HG03460 (cell line): ENCODE measurements around the gene RASAL2.
"Not testable (repeated sequence)": the region's sequence is repeated elsewhere in the genome, so short reads cannot be mapped to it uniquely, and the experiment has no call there.

Experiments
- ATAC-seq: cut with Tn5 transposase; IDR thresholded peaks from one replicate; pipeline ENCODE4 v1.9.1; 2021; ENCODE audit not compliant: unreplicated experiment

The RASAL2 gene

DNA sequence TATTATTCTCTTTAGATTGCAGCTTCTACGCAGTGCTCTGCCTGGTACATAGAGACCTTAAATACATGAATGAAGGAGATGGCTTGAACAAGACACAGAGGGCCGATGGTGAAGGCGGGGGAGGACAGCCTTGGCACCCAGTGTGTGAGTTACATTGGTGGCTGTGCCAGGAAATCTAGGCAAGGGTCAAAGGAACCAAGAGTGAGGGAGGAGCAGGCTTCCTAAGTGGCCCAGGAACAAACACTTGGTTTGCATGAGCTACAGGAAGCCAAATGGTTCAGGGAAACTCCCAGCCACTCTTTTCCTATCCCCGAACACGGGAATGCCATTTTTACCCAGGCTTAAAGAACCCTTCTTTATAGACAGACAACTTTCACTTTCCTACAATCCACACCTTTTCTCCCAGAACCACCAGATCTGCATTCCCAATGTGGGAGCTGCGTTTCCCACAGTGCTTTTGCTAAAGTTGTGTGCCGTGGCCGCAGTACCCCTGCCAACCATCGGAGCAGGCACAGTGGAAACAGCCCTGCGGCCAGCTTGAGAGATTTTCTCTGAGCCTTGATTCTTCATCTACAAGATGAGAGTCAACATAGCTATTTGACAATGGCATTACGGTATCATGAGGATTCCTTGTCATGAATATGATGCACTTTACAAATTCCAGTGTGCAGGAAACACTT is 406.3 kb downstream of the RASAL2 start:
- ATAC-seq: no peak

DNA sequence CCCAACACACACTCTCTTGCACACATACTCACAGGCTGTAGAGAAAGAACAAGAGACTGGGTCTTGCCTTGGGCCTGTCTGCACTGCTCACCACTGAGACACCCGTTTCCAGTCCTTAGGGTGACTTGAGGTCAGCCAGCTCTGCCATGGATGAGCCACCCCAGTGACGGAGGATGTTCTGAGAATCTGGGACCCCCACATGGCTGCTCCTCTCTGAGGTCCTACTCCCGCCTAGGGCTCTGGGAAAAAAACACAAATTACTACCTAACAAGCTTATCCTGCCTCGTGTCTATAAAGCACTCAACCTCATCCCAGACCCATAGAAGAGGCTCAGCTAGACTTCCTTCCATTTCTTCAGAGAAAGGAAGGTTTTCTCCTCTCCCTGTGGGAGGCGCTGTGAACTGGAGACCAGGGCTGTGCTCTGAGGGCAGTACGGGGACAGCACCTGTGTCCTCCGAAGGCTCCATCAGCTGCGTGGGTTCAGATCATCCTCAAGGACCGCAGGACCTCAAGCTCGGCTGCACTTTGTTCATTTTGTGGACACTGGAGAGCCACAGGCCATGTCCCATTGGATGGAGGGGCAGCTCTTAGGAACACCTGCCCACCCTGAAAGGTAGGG is 407.1 kb downstream of the RASAL2 start:
- no peak for ATAC-seq

DNA sequence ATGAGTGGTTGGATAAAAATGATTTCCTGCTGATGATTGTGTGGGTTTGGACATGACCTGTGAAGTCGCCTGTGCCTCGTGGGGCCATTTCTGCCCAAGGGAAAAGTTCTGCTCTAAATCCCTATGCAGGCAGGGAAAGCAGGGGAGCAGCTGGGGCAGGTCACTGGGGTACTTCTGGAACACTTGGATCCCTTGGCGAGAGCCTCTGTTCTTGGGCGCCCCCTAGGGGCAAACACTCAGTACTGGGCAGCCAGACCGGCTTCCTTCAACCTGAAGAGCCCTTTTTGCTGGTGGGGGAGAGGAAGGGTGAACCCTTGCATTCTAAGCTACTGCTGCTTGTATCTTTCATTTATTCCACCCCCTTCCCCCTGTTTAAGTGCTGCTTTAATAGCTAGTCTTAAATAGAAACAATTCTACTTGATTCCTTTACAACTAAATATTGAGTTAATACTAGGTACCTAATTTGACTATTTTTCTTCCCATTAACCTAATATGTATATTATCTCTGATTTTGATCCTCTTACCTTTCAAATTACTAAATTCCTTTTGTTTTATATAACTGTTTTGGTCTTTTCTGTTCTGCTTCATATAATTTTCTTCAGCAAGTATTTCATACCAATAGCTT is 407.9 kb downstream of the RASAL2 start:
- no peak for ATAC-seq

- ATAC-seq: no peak
These were observed 408.4 kb downstream of the RASAL2 start for GRCh38 chr1:178502330-178502714.

GRCh38 chr1:178502856-178503255 is 409.0 kb downstream of the RASAL2 start:
- ATAC-seq: no peak

- not testable (repeated sequence) for ATAC-seq
These were observed 409.4 kb downstream of the RASAL2 start for GRCh38 chr1:178503316-178503715.

DNA sequence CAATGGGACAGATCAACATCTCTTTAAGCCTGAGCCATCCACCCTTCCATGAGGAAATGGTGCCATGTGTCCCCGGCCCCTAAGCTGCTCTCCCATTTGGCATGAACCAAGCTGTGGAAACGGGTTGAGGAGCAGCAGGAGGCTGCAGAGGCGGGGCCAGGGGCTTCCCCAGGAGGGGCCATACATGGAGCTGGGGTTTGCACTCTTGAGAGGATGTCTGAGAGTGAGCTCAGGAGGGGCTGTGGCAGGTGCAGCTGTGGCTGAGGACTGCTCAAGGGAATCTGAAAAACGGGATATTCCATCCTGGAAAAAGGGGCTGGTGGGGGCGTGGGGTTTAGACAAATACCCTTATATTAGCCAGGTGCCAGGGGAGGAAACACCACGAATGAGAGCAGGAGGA is 409.9 kb downstream of the RASAL2 start:
- ATAC-seq: no peak

DNA sequence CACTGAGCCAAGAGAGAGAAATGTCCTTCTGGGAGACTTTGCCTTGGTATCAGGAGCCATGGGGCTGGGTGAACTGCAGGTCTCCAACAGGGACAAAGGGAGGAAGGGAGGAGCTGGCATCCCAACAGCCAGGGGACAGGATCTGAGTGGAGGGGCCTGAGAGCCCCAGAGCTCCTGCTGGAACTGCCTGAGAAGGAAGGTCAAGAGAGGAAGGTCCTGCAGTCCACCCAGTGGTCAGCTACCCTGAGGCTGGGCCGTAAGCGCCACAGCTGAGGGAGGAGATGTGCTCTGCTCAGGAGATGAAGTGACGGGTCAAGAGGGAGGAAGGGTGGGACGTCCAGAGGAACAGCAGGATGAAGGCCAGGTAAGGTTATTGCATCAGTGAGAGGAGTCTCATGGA is 410.4 kb downstream of the RASAL2 start:
- no peak for ATAC-seq

- no peak for ATAC-seq
These were observed 412.3 kb downstream of the RASAL2 start for GRCh38 chr1:178506177-178506576.

DNA sequence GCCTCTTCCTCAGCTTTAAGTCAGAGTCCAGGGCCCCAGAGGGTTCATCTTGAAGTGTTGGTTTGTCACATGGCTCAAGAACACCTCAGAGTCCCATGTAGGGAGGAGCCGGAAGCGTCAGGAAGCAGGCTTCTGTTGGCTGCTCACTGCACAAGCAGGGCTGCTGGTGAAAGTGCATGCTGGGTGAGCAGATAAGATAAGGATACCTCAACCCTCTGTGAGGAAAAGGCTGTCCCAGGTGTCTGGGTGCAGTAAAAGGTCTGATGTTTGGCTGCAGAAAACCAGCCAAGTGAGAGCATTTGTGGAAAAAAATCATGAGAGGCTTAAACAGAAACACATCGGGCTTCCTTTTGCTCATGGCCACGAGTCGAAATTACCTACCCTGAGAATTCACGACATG is 412.8 kb downstream of the RASAL2 start:
- no peak for ATAC-seq

DNA sequence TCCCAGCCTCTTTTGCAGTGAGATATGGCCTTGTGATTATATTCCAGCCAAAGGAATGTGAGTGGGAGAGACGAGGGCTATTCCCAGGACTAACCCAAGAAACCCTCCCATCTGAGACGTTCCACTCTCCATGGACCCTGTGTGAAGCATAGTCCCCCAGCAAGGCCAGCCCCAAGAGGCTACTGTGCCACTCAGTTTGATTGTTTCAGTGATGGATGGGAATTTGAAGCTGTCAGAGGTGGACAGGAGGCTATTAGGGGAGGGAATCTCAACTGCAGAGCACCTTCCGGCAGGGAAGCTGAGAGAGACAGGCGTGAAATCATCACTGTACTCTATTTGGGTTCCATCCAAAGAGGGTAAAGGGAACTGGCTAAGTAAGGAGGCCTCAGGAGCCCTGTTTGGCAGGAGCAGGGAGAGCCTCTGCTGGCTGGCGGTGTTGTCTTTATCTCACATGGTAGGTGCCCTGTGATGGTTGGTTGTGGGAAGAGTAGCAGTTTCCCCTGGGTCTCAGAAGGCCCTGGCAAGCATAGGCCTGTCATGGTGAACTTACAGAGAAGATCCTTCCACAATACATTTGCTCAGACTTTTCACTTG is 415.6 kb downstream of the RASAL2 start:
- no peak for ATAC-seq

- ATAC-seq: no peak
These were observed 416.3 kb downstream of the RASAL2 start for GRCh38 chr1:178510155-178510554.

GRCh38 chr1:178512566-178513277 is 418.8 kb downstream of the RASAL2 start, which contains the start of gene TEX35:
Gene TEX35, plus strand, starts transcription at chr1:178513109. Its CDS starts 80 bp downstream, at chr1:178513189.
- no peak for ATAC-seq

DNA sequence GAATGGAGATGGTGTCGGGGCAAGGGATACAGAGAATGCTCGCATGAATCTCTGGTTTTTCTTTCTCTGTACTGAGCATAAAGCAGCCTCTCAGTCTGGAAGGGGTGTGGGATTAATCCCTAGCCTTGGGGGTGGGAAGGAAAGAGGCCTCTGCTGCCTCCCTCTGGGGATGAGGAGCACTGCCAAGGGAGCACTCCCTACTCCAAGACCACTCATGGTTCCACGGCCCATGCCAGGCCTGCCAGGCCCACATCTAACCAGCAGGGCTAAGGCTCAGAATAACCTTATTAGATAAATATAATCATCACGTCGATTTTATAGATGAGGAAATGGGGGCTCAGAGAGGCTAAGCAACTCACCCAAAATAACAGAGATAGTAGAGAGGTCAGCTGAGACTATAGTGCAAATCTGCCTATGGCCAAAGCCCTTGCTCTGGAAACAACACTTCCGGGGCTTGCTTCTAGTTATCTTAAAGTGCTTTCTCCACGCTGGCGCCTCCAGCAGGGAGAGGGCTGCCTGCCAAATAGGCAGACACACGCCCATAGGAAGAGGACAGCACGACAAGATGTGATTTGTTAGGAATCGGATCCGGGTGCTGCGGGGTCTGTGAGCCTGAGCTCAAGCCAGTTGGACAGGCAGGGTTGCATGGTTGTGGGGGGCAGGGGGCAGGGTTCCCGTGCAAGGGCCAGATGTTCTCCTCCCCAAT is 419.5 kb downstream of the RASAL2 start:
- ATAC-seq: no peak

DNA sequence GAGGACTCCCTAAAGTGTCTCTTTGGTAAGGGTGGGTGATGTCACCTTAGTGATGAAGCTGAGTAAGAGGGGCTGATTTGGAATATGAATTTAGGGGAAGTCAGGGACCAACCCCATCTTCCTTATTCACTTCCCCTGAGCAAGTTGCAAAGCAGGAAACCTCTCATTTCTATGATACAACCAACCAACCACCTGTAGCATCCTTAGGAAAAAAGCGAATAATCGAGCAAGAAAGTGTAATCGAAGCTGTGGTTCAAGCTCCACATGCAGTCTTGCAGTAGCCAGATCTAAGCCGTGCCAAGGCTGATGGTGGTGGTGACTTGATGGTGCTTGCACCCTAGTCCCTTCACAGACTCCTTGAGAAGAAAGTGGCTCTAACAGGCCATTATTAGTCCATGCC is 422.2 kb downstream of the RASAL2 start:
- ATAC-seq: no peak

DNA sequence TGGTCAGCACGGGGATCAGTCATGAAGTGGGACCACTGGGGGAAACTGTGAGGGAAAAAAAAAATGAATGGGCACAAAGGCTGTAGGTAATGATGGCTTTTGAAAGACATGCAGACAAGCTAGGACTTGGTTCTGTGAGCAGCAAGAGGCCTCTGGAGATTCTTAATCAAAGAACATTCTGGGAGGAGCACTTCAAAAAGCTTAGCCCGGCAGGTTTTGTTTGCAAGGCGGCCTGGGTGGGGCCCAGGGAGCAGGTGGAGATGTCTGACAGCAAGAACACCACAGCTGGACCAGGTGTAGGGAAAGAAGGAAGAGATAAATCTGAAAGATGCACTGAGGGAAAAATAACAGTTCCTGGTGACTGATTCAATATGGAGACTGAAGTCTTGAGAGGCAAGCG is 425.0 kb downstream of the RASAL2 start:
- ATAC-seq: no peak

- no peak for ATAC-seq
These were observed 426.9 kb downstream of the RASAL2 start for GRCh38 chr1:178520803-178521202.

GRCh38 chr1:178521241-178521640 is 427.3 kb downstream of the RASAL2 start:
- ATAC-seq: no peak

DNA sequence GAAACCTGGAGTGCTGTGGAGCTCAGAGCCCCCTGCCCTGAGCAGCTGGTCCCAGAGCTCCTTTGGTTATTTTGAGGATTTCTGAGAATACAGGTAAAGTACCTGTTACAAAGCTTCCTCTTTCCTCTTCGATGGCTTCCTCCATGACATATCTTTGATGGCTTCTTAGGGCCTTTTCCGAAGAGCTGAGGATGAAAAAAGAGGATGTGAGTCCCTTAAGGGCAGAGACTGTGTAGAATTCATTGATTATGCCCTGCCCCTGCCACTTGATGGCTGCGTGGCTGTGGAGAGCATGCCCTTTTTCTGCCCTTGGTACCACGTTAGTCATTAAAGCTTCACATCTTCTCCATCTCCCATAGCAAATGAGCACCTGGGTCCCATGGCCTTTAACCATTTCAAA is 433.2 kb downstream of the RASAL2 start:
- no peak for ATAC-seq

GRCh38 chr1:178528228-178528952 is 434.5 kb downstream of the RASAL2 start:
- no peak for ATAC-seq
